HuH-7 (cell line): ENCODE data around the gene TRAPPC1.

Source experiments
- DNase-seq: peaks from one replicate; pipeline ENCODE4 v3.0.0; 2011; ENCODE audit warnings: low spot score

TRAPPC1 gene

GRCh38 chr17:7903154-7904103, 28.3 kb downstream of the TRAPPC1 start:
- no peak for DNase-seq

GRCh38 chr17:7897773-7898172, 34.0 kb downstream of the TRAPPC1 start:
- peak; percentile 46 for DNase-seq

DNA sequence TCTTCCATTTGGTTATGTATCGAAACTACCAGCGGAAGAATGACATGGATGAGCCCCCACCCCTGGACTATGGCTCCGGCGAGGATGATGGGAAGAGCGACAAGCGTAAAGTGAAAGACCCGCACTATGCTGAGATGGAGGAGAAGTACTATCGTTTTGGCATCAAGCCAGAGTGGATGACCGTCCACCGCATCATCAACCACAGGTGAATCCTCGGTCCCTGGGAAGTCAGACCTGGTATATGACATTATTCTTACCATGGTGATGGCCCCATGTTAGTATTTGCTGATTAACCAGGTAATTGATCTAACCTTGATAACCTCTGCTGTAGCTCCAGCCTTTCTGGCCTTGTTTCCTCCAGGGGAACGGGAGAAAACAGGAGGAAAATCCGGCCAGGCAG, 34.7 kb downstream of the TRAPPC1 start:
- DNase-seq, result no peak

GRCh38 chr17:7894866-7895265, 36.9 kb downstream of the TRAPPC1 start:
- DNase-seq, result no peak

DNA sequence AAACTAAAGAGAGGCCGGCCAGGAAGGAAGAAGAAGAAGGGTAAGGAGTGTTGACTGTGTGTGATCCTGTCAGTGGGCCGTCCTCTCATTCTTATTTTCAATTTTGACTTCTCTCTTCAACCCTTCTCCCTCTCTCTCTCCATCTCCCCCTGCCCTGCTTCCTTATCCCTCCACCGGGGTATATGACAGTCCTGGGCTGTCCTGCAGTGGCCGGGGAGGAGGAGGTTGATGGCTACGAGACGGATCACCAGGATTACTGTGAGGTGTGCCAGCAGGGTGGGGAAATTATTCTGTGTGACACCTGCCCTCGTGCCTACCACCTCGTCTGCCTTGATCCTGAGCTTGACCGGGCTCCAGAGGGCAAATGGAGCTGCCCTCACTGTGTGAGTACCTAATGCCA, 37.5 kb downstream of the TRAPPC1 start:
- DNase-seq, result no peak

DNA sequence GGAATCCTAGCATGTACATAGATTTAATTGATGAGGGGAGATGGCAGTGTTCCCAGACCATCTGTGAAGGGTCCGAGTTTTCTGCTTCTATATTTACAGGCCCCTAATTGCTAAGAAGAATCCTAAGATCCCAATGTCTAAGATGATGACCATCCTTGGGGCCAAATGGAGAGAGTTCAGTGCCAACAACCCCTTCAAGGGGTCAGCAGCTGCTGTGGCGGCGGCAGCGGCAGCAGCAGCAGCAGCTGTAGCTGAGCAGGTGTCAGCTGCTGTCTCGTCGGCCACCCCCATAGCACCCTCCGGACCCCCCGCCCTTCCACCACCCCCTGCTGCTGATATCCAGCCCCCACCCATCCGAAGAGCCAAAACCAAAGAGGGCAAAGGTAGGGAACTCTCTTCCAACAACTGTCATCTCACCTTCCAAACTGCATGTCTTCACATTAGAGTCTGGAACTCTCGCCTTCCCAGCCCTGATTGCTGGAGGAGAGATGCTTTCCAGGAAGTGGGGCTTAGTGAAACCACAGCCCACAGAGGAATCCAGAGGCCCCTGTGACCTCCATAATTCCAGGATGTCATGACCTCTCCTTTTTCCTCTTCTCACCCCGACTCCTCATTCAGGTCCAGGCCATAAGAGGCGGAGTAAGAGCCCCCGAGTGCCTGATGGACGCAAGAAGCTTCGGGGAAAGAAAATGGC, 38.4 kb downstream of the TRAPPC1 start:
- DNase-seq, result no peak

DNA sequence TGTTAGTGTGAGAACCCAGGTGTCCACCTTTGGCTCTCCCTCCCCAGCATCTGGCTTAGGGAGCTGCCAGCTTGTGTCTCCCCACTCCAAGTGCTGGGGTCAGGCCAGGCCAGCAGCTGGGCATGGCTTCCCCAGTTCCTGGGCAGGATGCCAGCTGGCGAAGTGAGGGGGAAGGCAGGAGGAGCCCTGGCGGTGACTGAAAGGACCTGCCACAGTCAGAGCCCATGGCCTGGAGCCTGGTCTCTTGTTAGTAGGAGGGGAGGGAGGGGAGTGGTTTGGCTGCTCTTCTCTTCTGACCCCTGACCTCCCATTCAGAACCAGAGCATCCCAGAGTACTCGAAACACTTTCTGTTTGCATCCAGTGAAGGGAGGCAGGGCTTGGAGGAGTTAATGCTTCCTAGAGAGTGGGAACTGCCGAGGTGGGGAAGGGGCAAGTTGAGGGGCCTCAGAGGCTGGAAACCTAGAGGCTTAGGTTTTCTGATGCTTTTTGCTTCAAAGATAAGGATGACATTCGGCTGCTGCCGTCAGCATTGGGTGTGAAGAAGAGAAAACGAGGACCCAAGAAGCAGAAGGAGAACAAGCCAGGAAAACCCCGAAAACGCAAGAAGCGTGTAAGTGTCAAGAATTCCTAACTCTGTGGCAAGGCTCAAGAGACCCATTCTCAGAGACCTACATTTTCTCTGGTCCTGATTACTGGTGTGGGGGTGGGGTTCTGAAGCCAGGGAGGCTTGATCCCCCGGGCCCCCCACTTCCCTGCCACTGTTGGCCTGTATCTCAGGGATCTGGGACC, 42.4 kb downstream of the TRAPPC1 start:
- DNase-seq, result no peak

DNA sequence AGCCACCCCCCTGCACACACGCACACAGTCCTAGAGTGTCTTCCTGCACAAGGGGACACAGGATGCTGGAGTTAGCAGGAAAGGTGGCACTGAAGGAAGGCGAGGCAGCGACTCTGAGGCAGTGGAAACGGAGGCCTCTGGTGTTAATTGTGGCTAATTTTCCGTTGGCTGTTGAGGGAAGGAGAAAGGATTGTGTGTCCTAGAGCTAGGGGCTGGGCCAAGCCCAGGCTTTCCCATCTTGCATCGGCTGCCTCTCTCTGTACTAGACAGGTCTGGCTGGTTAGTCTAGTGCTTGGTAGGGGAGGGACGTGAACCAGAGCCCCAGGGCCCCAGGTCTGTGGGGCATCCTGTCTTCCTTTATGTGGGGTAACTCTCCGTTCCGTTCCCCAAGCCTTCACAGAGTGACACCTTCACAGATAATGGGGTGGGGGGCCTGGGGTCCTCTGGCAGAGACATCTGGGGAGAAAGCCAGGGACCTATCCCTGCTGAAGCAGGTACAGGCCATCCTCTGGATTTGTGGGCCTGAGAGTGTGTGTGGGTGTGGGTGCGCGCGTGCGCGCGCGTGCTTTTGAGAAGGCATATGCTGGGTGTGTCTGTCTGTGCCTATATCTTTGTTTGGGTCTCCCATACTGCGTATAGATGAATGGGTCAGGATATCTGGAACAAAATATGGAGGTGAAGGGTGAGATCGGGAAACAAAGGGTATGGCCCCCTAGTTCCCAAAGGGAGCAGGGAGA, 43.4 kb downstream of the TRAPPC1 start, which contains the start of gene CHD3:
CHD3 (plus strand) TSS at position 606 of the 737 bp plus-strand sequence. CDS start 212 bp downstream, outside the sequence.
- DNase-seq, result no peak

GRCh38 chr17:7887482-7888183, 44.1 kb downstream of the TRAPPC1 start:
- DNase-seq, result peak; percentile 92

GRCh38 chr17:7887038-7887481, 44.7 kb downstream of the TRAPPC1 start:
- no peak for DNase-seq

GRCh38 chr17:7886227-7887037, 45.3 kb downstream of the TRAPPC1 start:
- DNase-seq, result peak; percentile 58

DNA sequence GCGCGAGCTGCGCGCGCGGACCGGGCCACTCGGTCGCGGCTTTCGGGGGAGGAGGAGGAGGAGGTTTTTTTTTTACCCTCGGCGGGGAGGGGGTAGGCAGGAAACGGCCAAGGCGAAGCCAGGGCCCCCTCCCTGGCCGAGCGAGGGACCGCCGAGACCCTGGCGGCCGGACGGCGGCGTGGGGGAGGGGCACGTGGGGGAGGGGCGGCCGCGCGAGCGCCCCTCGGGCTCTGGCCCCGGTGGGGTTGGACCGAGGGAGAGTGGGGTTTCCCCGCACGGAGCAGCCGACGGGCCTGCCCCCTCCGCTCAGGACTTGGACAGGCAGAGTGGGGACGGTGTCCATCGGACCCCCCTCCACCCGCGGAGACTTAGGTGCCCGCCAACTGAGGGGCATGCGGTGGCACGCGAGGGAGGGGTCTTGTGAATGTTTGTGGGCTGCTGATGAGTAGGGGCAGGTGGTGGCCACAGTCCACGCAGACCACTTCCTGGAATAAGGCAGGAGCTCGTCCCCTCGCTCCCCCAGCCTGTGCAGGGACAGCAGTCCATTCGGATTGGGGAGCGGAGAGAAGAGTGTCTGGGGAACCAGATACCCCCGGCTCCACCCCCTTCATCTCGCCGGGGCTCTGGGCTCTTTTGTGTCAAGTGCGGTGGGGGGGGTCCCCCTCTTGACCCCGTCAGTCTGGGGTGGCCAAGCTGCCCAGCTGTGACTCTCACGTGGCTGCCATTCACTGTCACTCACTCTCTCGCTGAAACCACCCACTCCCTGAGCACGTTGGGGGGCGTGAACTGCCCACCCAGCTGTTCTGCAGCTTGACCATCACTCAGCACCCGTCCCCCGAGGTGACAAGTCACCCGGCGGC, 46.1 kb downstream of the TRAPPC1 start:
- peak; percentile 60 for DNase-seq

DNA sequence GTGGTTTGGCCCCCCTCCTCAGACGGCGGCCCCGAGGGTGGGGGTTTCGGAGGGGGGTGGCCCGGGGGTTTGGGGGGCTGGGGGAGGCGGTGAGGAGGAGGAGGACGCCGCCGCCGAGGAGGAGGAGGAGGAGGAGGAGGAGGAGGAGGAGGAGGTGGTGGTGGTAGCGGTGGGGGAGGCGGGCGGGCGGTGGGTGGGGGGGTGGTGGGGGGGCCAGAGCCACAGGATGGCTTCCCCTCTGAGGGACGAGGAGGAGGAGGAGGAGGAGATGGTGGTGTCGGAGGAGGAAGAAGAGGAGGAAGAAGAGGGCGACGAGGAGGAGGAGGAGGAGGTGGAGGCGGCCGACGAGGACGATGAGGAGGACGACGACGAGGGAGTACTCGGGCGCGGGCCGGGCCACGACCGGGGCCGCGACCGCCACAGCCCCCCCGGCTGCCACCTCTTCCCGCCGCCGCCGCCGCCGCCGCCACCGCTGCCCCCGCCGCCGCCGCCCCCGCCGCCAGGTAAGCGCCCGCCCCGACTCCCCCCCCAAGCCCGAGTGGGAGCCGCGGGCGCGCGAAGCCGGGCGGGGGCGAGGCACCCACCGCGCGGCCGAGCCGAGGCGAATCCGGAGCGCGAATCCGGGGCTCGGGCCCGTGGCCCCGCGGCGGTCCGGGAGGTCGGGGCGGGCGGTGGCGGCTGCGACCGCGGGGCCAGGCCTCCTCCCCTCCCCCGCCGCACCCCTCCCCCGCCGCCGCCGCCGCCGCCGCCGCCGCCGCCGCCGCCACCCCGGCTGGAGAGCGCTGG, 47.0 kb downstream of the TRAPPC1 start:
- no peak for DNase-seq

DNA sequence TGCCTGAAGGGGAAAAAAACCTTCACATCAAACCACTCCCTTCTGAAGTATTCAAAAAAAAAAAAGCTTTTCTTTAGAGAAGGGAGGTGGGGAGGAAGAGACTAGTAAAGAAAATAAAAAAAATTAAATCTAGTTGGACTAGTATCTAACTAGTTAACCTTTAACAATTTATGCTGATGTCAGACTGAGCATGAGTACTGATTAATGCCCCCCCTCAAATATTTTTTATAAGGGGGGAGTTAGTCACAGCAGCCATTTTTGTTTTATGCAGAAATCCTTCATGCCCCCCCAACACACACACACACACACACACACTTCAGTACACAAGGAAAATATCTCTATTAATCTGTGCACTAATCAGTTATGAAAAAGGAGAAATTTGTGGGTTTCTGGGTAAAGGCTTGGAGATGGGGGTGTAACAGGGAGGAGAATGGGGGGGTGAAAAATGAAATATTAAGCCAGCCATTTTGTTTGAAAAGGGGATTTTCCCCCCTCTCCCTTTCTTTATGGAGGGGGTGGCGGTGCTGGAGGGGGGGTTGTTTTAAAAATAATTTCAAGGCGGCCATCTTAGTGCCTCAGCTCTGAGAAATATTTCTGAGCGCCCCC, 47.9 kb downstream of the TRAPPC1 start:
- no peak for DNase-seq

DNA sequence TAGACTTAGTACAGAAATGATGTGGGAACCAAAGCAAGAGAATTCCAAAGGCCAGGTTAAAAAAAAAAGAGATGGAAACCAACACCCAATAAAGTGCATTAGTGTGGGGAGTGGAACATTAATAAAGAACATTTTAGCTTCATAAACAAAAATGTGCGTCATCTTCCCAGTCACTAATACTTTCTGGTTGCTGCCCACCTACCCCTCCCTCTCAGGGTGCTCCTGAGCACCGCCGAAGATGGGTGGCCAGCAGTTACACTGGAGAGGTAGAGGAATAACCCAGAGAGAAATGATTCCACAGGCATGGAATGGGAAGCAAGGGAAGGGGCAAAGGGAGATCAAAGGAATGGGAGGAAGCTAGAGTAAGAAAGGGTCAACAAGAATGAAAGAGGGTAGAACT, 49.1 kb downstream of the TRAPPC1 start:
- no peak for DNase-seq

DNA sequence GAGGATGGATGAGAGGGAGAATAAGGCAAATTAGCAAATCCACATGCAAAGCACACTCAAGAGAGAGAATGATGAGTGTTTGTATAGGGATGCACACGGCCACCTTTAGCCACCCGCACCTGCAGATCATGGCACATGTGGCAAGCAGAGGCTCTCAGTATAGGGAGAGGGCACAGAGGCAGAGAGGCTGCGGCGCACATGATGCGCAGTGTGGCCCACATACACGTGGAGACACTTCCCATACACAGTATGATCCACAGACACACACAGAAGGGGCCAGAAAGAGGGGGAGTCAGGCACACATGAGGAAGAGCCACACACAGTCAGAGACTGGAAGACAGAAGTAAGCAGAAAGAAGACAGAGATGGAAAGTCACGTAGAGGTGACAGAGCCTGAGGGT, 49.7 kb downstream of the TRAPPC1 start:
- no peak for DNase-seq

DNA sequence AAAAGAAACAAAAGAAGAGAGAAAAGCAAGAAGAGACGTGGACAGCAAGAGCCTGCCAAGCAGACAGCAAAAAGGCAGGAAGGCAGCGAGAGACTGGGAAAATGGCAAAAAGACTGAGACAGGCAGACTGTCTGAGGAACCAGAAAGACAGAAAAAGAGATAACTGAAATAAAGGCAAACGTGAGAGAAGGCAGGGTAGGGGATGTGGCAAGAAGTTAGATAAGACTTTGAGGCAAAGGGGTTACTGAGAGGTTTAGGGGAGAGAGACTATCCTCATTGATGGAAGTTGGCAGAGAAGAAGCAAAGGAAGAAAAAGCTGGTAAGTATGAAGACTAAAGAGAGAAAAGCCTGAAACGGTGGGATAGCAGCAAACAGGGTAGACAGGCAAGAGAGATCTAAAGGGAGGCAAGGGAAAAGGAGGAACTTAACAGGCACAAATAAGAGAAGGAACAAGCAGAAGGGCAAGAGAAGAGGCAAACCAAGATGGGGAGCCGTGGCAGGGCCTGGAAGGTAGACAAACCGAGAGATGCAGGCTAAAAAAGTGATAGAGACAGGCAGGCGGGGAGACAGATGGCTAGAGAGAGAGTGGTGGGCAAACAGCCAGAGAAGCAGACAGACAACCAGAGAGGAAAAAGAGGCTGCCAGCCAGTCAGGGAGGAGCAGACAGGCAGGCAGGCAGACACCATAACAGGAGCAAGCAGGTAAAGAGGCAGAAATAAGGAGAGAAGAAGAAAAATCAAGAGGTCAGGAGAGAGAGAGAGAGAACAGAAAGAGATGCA, 50.3 kb downstream of the TRAPPC1 start:
- no peak for DNase-seq
